ENCODE measurements around the gene SORBS1. TPM values are rescaled to one million over a fixed set of nuclear protein-coding genes. Genes with fewer than 3 reads are reported as not detected.

Gene SORBS1
- total RNA-seq, 1 experiment from 2014 or later = 0.56 TPM

GRCh38 chr10:95305606-95306317 is 255.4 kb downstream of the SORBS1 start:
- DNase-seq (ENCODE audit: low spot score) = no peak
- no peak overlapping the region for H3K27ac ChIP-seq (ENCODE audit: low read depth, low read length, poor library complexity, severe bottlenecking)
- ChIA-PET POLR2A (ENCODE audit: low non-redundant PET) (no interaction called here), CTCF (no interaction called here)
- no peaks in the 10 kb centered on the region for H3K9me3 ChIP-seq (ENCODE audit: low read depth, low read length, poor library complexity, severe bottlenecking)
- no TSS peak for BruUV-seq (replicated peaks)
- no peaks in the 10 kb centered on the region for H3K27me3 ChIP-seq (replicated peaks; ENCODE audit: insufficient read depth, low read depth, low read length, poor library complexity)
- intact Hi-C loops (cut with micrococcal nuclease; ENCODE audit: unreplicated experiment) = no loop called here
- no peak overlapping the region for H3K4me3 ChIP-seq (ENCODE audit: low read depth, low read length, poor library complexity, severe bottlenecking)
- no peaks in the 10 kb centered on the region for H3K36me3 ChIP-seq (ENCODE audit: insufficient read depth, low read length, poor library complexity, severe bottlenecking)
- no peaks in the 10 kb centered on the region for H3K4me1 ChIP-seq (ENCODE audit: insufficient read depth, low read length, poor library complexity, severe bottlenecking)
- TF ChIP-seq EZH2 (IDR thresholded peaks at IDR 0.05; ENCODE audit: borderline replicate concordance, low read depth, low read length, poor library complexity, severe bottlenecking) (no peak), CTCF (conservative IDR thresholded peaks at IDR 0.05; ENCODE audit: low read depth, low read length) (no peak)

GRCh38 chr10:95304976-95305375 is 256.2 kb downstream of the SORBS1 start:
- Histone ChIP-seq H3K4me1 (ENCODE audit: insufficient read depth, low read length, poor library complexity, severe bottlenecking) (no peaks in the 10 kb centered on the region), H3K27me3 (replicated peaks; ENCODE audit: insufficient read depth, low read depth, low read length, poor library complexity) (no peaks in the 10 kb centered on the region), H3K4me3 (ENCODE audit: low read depth, low read length, poor library complexity, severe bottlenecking) (no peak overlapping the region), H3K27ac (ENCODE audit: low read depth, low read length, poor library complexity, severe bottlenecking) (no peak overlapping the region), H3K36me3 (ENCODE audit: insufficient read depth, low read length, poor library complexity, severe bottlenecking) (no peaks in the 10 kb centered on the region), H3K9me3 (ENCODE audit: low read depth, low read length, poor library complexity, severe bottlenecking) (no peaks in the 10 kb centered on the region)
- no TSS peak for BruUV-seq (replicated peaks)
- intact Hi-C loops (cut with micrococcal nuclease; ENCODE audit: unreplicated experiment) = no loop called here
- DNase-seq (ENCODE audit: low spot score) = no peak
- POLR2A ChIA-PET (ENCODE audit: low non-redundant PET) = no interaction called here
- no peak for TF ChIP-seq EZH2 (IDR thresholded peaks at IDR 0.05; ENCODE audit: borderline replicate concordance, low read depth, low read length, poor library complexity, severe bottlenecking)
- CTCF ChIA-PET = no interaction called here

- Histone ChIP-seq H3K9me3 (ENCODE audit: low read depth, low read length, poor library complexity, severe bottlenecking) (no peaks in the 10 kb centered on the region), H3K27ac (ENCODE audit: low read depth, low read length, poor library complexity, severe bottlenecking) (no peak overlapping the region), H3K4me3 (ENCODE audit: low read depth, low read length, poor library complexity, severe bottlenecking) (no peak overlapping the region), H3K4me1 (ENCODE audit: insufficient read depth, low read length, poor library complexity, severe bottlenecking) (no peaks in the 10 kb centered on the region), H3K27me3 (replicated peaks; ENCODE audit: insufficient read depth, low read depth, low read length, poor library complexity) (no peaks in the 10 kb centered on the region), H3K36me3 (ENCODE audit: insufficient read depth, low read length, poor library complexity, severe bottlenecking) (no peaks in the 10 kb centered on the region)
- BruUV-seq (replicated peaks) = no TSS peak
- POLR2A ChIA-PET (ENCODE audit: low non-redundant PET) = no interaction called here
- DNase-seq (ENCODE audit: low spot score) = no peak
- TF ChIP-seq CTCF (conservative IDR thresholded peaks at IDR 0.05; ENCODE audit: low read depth, low read length) = no peak
- CTCF ChIA-PET = no interaction called here
- intact Hi-C loops (cut with micrococcal nuclease; ENCODE audit: unreplicated experiment) = no loop called here
Observed at GRCh38 chr10:95304463-95304862, 256.7 kb downstream of the SORBS1 start.

GRCh38 chr10:95303950-95304349 is 257.2 kb downstream of the SORBS1 start:
- H3K27me3 ChIP-seq (replicated peaks; ENCODE audit: insufficient read depth, low read depth, low read length, poor library complexity) = no peaks in the 10 kb centered on the region
- H3K4me3 ChIP-seq (ENCODE audit: low read depth, low read length, poor library complexity, severe bottlenecking) = no peak overlapping the region
- no TSS peak for BruUV-seq (replicated peaks)
- H3K36me3 ChIP-seq (ENCODE audit: insufficient read depth, low read length, poor library complexity, severe bottlenecking) = no peaks in the 10 kb centered on the region
- DNase-seq (ENCODE audit: low spot score) = no peak
- H3K4me1 ChIP-seq (ENCODE audit: insufficient read depth, low read length, poor library complexity, severe bottlenecking) = no peaks in the 10 kb centered on the region
- ChIA-PET CTCF (no interaction called here), POLR2A (ENCODE audit: low non-redundant PET) (no interaction called here)
- H3K27ac ChIP-seq (ENCODE audit: low read depth, low read length, poor library complexity, severe bottlenecking) = no peak overlapping the region
- intact Hi-C loops (cut with micrococcal nuclease; ENCODE audit: unreplicated experiment) = no loop called here
- H3K9me3 ChIP-seq (ENCODE audit: low read depth, low read length, poor library complexity, severe bottlenecking) = no peaks in the 10 kb centered on the region
- no peak for TF ChIP-seq EZH2 (IDR thresholded peaks at IDR 0.05; ENCODE audit: borderline replicate concordance, low read depth, low read length, poor library complexity, severe bottlenecking)
- TF ChIP-seq CTCF (conservative IDR thresholded peaks at IDR 0.05; ENCODE audit: low read depth, low read length) = no peak

Data from A673 (cell line).